Mammary epithelial cell (primary cell): ENCODE results near the gene WDR64.
"Not testable (repeated sequence)": the region's sequence is repeated elsewhere in the genome, so short reads cannot be mapped to it uniquely, and the experiment has no call there.

Source experiments
- EZH2 ChIP-seq: IDR thresholded peaks from 2 replicates; pipeline ENCODE4 v1.6.1; 2012; ENCODE audit warnings: low read length, inconsistent platforms, borderline replicate concordance
- TF ChIP-seq, protein P1 (sequence below), 2 donors: IDR thresholded peaks in 1 of 2; conservative IDR thresholded peaks in 1 of 2; 2 replicates each; pipeline ENCODE4 v1.5.1; 2011 to 2012; ENCODE audit warnings: inconsistent platforms in 2 of 2, low read length in 2 of 2, mild to moderate bottlenecking in 2 of 2, control low read depth in 1 of 2, low read depth in 1 of 2; ENCODE audit not compliant: insufficient read depth in 1 of 2; ENCODE audit errors: extremely low read depth in 1 of 2

DNA sequence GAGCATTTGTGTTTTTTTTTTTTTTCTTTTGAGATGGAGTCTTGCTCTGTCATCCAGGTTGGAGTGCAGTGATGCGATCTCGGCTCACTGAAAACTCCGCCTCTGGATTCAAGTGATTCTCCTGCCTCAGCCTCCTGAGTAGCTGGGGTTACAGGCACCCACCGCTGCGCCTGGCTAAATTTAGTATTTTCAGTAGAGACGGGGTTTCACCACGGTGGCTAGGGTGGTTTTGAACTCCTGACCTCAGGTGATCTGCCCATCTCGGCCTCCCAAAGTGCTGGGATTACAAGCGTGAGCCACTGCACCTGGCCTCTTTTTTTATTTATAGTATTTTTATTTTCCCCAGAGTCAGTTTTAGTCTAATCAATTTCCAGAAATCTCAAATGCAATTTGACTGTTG lies 174.5 kb downstream of the WDR64 start:
- TF ChIP-seq, protein P1, sequence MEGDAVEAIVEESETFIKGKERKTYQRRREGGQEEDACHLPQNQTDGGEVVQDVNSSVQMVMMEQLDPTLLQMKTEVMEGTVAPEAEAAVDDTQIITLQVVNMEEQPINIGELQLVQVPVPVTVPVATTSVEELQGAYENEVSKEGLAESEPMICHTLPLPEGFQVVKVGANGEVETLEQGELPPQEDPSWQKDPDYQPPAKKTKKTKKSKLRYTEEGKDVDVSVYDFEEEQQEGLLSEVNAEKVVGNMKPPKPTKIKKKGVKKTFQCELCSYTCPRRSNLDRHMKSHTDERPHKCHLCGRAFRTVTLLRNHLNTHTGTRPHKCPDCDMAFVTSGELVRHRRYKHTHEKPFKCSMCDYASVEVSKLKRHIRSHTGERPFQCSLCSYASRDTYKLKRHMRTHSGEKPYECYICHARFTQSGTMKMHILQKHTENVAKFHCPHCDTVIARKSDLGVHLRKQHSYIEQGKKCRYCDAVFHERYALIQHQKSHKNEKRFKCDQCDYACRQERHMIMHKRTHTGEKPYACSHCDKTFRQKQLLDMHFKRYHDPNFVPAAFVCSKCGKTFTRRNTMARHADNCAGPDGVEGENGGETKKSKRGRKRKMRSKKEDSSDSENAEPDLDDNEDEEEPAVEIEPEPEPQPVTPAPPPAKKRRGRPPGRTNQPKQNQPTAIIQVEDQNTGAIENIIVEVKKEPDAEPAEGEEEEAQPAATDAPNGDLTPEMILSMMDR (conservative IDR thresholded peaks at IDR 0.05 in 1 of 2, IDR thresholded peaks at IDR 0.05 in 1 of 2; ENCODE audit: extremely low read depth in 1 of 2, insufficient read depth in 1 of 2, low read depth in 1 of 2, low read length in 2 of 2) = not testable (repeated sequence)
- not testable (repeated sequence) for TF ChIP-seq EZH2
